HFFc6 (cell line): ENCODE results near the gene SH3GL1. TPM values are rescaled to one million over a fixed set of nuclear protein-coding genes. Genes with fewer than 3 reads are reported as not detected.

Experiments used
- DNase-seq: peaks from one replicate; pipeline ENCODE4 v3.0.0-alpha.2; 2018
- H3K27ac Mint-ChIP-seq: 2 replicates; pipeline ENCODE4 v1.8.0; 2020; ENCODE audit warnings: mild to moderate bottlenecking, mixed read lengths
- H3K27me3 Mint-ChIP-seq: 2 replicates; pipeline ENCODE4 v1.8.0; 2021; ENCODE audit warnings: mild to moderate bottlenecking, moderate library complexity, mixed read lengths; ENCODE audit not compliant: insufficient read depth
- H3K36me3 Mint-ChIP-seq: 2 replicates; pipeline ENCODE4 v1.8.0; 2021; ENCODE audit warnings: low read depth, mixed read lengths
- H3K4me1 Mint-ChIP-seq: 2 replicates; pipeline ENCODE4 v1.8.0; 2020; ENCODE audit warnings: low read depth, mixed read lengths
- H3K4me3 Mint-ChIP-seq: 2 replicates; pipeline ENCODE4 v1.8.0; 2020; ENCODE audit warnings: mild to moderate bottlenecking, moderate library complexity, mixed read lengths
- H3K9me3 Mint-ChIP-seq: 2 replicates; pipeline ENCODE4 v1.8.0; 2020; ENCODE audit warnings: mild to moderate bottlenecking, mixed read lengths
- total RNA-seq, 6 experiments: library from RNA; stranded (reverse); fragmentation: NEBNext Ultra II Directional; extraction: Animal tissue kit (Norgen Biotek cat#: 25700); gene quantifications; 2 replicates in 1 of 6; 3 replicates in 5 of 6; pipeline ENCODE4 v1.2.3, GENCODE V29; 2021
- TF ChIP-seq, protein P1 (sequence below): fragments of 200-600 bp; sonication (generic); IDR thresholded peaks from 2 replicates; pipeline ENCODE4 v1.5.0; 2021; ENCODE audit warnings: antibody characterized with exemption, mild to moderate bottlenecking

The SH3GL1 gene
- total RNA-seq, 6 experiments from 2014 or later, result 102 to 126 (median 110) TPM

DNA sequence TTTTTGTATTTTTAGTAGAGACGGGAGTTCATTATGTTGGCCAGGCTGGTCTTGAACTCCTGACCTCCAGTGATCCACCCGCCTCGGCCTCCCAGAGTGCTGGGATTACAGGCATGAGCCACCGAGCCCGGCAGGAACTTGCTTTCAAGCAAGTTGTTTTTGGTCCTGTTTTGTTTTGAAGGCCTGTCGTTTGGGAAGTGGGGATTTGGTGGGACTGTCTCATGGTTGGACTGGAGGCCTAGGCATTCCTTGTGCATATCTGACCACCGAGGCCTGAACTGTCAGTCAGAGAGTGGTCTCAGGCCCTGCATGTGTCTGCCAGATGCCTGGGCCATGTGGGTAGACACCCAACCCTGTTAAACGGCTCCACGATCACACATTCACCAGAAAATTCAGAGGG, 30.9 kb upstream of the SH3GL1 start:
- H3K27ac Mint-ChIP-seq, result no peak overlapping the region
- DNase-seq, result no peak
- TF ChIP-seq, protein P1, sequence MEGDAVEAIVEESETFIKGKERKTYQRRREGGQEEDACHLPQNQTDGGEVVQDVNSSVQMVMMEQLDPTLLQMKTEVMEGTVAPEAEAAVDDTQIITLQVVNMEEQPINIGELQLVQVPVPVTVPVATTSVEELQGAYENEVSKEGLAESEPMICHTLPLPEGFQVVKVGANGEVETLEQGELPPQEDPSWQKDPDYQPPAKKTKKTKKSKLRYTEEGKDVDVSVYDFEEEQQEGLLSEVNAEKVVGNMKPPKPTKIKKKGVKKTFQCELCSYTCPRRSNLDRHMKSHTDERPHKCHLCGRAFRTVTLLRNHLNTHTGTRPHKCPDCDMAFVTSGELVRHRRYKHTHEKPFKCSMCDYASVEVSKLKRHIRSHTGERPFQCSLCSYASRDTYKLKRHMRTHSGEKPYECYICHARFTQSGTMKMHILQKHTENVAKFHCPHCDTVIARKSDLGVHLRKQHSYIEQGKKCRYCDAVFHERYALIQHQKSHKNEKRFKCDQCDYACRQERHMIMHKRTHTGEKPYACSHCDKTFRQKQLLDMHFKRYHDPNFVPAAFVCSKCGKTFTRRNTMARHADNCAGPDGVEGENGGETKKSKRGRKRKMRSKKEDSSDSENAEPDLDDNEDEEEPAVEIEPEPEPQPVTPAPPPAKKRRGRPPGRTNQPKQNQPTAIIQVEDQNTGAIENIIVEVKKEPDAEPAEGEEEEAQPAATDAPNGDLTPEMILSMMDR, result no peak
- H3K27me3 Mint-ChIP-seq, result no peaks in the 10 kb centered on the region; the same call in 1 of the 2 replicates
- no peaks in the 10 kb centered on the region for H3K9me3 Mint-ChIP-seq
- no peak overlapping the region for H3K4me3 Mint-ChIP-seq
- H3K4me1 Mint-ChIP-seq, result no peaks in the 10 kb centered on the region; the same call in 1 of the 2 replicates
- peaks cover 26% of the 10 kb centered on the region for H3K36me3 Mint-ChIP-seq

DNA sequence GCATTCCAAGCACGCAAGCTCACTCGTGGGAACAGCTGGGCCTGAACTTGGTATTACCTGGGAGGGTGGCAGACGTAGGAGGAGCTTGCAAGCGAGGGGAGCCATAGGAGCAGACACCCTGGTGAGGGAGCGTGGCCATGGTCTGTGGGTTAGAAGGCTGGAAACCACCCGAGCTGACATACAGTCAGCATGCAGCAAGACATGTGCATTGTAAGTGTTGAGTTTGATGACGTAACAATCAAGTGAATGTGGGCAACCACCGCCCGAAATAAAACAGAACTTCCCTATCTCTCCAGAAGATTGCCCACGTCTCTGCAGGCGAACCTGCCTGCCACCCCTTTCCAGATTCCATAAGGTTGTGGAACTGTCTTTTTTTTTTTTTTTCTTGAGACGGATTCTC, 30.4 kb upstream of the SH3GL1 start:
- Mint-ChIP-seq H3K36me3 (peaks cover 26% of the 10 kb centered on the region), H3K27me3 (no peaks in the 10 kb centered on the region; the same call in 1 of the 2 replicates), H3K4me3 (no peak overlapping the region), H3K9me3 (no peaks in the 10 kb centered on the region), H3K27ac (no peak overlapping the region), H3K4me1 (peaks cover 5% of the 10 kb centered on the region)
- no peak for DNase-seq
- TF ChIP-seq, protein P1, result no peak

DNA sequence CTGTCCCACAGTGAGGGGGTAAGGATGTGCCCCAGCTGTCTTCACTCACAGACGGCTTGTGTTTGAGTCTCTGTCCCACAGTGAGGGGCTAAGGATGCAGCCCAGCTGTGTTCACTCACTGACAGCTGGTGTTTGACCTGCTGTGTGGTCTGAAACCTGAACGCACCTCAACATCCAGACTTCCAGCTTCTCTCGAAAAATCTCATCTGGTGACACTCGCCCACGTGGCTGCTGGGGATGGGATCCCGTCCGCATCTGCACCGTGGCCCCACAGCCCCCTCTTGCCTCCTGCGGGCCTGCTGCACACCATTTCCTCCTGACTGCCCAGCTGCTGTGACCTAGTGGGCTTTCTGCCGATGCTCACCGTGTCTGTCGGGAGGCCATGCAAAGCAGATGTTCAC, 29.4 kb upstream of the SH3GL1 start:
- Mint-ChIP-seq H3K27me3 (no peaks in the 10 kb centered on the region; the same call in 1 of the 2 replicates), H3K9me3 (no peaks in the 10 kb centered on the region), H3K27ac (no peak overlapping the region), H3K4me1 (peaks cover 12% of the 10 kb centered on the region), H3K4me3 (no peak overlapping the region), H3K36me3 (peaks cover 24% of the 10 kb centered on the region)
- TF ChIP-seq, protein P1, result no peak
- DNase-seq, result no peak

DNA sequence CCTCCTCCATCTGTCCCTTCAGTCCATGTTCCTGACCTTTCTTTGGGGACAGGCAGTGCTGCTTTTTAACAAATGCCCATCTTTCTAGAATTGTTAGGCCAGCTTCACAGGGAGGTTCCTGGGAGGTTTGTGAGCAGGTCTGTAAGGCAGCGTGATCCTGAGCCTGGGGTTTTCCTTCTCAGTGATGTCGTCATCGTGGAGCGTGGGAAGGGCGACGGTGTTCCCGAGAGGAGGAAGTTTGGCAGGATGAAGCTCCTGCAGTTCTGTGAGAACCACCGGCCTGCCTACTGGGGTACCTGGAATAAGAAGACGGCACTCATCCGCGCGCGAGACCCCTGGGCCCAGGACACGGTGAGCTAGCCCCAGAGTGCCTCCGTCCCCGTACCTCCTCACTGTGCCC, 28.9 kb upstream of the SH3GL1 start:
- H3K36me3 Mint-ChIP-seq, result peaks cover 18% of the 10 kb centered on the region
- no peak overlapping the region; the same call in 1 of the 2 replicates for H3K27ac Mint-ChIP-seq
- no peak for DNase-seq
- peaks cover 12% of the 10 kb centered on the region for H3K4me1 Mint-ChIP-seq
- no peaks in the 10 kb centered on the region; the same call in 1 of the 2 replicates for H3K27me3 Mint-ChIP-seq
- TF ChIP-seq, protein P1, result no peak
- H3K9me3 Mint-ChIP-seq, result no peaks in the 10 kb centered on the region
- no peak overlapping the region for H3K4me3 Mint-ChIP-seq

DNA sequence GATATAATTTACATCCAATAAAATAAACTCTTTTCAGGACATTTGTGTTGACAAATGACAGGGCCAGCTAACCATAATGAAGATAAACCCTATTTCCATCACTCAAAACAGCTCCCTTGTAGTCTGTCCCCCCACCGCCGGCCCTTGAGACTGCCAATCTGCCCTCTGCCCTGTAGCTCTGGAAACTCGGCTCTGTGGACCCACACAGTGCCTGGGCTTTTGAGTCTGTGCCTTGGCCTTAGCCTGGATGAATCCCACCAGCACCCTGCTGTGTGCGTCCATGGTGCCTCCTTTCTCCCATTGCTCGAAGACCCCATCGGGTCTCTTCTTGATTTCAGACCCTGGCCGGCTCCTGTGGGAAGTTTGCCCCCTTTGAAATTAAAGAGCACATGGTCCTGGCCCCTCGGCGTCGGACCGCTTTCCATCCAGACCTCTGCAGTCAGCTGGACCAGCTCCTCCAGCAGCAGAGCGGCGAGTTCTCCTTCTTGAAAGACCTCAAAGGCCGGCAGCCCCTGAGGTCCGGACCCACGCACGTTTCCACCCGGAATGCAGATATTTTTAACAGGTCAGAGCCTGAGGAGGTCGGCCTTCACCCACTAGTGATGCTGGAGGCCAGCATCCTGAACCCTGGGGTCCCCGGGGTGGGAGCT, 28.1 kb upstream of the SH3GL1 start:
- no peak for DNase-seq
- Mint-ChIP-seq H3K9me3 (no peaks in the 10 kb centered on the region), H3K36me3 (peaks cover 23% of the 10 kb centered on the region), H3K4me1 (peaks cover 12% of the 10 kb centered on the region), H3K27ac (0 out of 2 replicates have a peak overlapping the region, but pooled peaks have one; percentile 33), H3K27me3 (no peaks in the 10 kb centered on the region; the same call in 1 of the 2 replicates), H3K4me3 (no peak overlapping the region)
- TF ChIP-seq, protein P1, result no peak
